ENCODE data around the gene SCAMP1. TPM values are rescaled to one million over a fixed set of nuclear protein-coding genes. Genes with fewer than 3 reads are reported as not detected.

Gene SCAMP1
- total and polyA plus RNA-seq, 2 of the 8 experiments (the other 6 are each of a cell fraction or from before 2014, with no cell fraction given): 18.6 to 55.9 TPM

- peak overlapping the region; percentile 89 for H2BK12ac ChIP-seq (ENCODE audit: low read depth, low read length)
- no peak overlapping the region for H3K4me3 ChIP-seq (ENCODE audit: extremely low read depth in 1 of 4, insufficient read depth in 2 of 4, low read depth in 3 of 4, low read length in 4 of 4)
- no peak overlapping the region for H4K91ac ChIP-seq (replicated peaks; ENCODE audit: insufficient read length, low read length)
- DNase-seq (ENCODE audit: low read depth in 1 of 2, low spot score in 2 of 2) (peak in 1 of 2 experiments; percentile 37), FAIRE-seq (no peak)
- H3K27me3 ChIP-seq (replicated peaks in 1 of 4; ENCODE audit: control insufficient read depth in 3 of 4, extremely low read depth in 1 of 4, insufficient read depth in 3 of 4, low read length in 3 of 4): no peaks in the 10 kb centered on the region; a peak in 1 of 7 replicates
- H2AK5ac ChIP-seq (ENCODE audit: low read depth, low read length): peak overlapping the region; percentile 29; the same call in 1 of the 2 replicates
- H3K79me2 ChIP-seq (ENCODE audit: control insufficient read depth in 1 of 2, insufficient read depth in 2 of 2, low read length in 2 of 2): peaks cover 4 to 67% of the 10 kb centered on the region in 2 experiments
- peaks cover 1 to 3% of the 10 kb centered on the region in 2 experiments for H4K20me1 ChIP-seq (replicated peaks in 1 of 2; ENCODE audit: control insufficient read depth in 1 of 2, insufficient read depth in 2 of 2, low read length in 2 of 2)
- 83% methylated on average over 13 of the region's 13 CpGs; no CpG with 5 or more reads in 1 of the 2 experiments for WGBS, 2 experiments (ENCODE audit: extremely low coverage in 1 of 2, insufficient coverage in 1 of 2, insufficient read length in 1 of 2, insufficient replicate concordance in 2 of 2, low coverage in 1 of 2, low lambda C conversion rate in 2 of 2, missing lambda C conversion rate in 1 of 2)
- no peak overlapping the region for H2BK120ac ChIP-seq (replicated peaks; ENCODE audit: low read depth, low read length)
- no peak overlapping the region for H2BK15ac ChIP-seq (ENCODE audit: low read length)
- H4K8ac ChIP-seq (ENCODE audit: extremely low read depth, insufficient read depth, low read length): no peak overlapping the region
- no peaks in the 10 kb centered on the region for H3K9me3 ChIP-seq (ENCODE audit: insufficient read depth in 2 of 2, low read depth in 1 of 2, low read length in 1 of 2)
- H4K5ac ChIP-seq (ENCODE audit: insufficient read length, low read depth, low read length): no peak overlapping the region
- no peak overlapping the region; the same call in 1 of the 2 replicates for H2BK20ac ChIP-seq (ENCODE audit: low read length)
- H3K23ac ChIP-seq (ENCODE audit: insufficient read length): no peak overlapping the region
- ChIA-PET POLR2A (ENCODE audit: partially characterized antibody) (no interaction called here), CTCF (ENCODE audit: partially characterized antibody) (interaction anchor here (1.3 to 1.5 kb wide), 2 partner anchors 11 to 35 kb away, joined by 3 read pairs; no protein-coding TSS in a partner anchor)
- no peak overlapping the region for H3K9ac ChIP-seq (replicated peaks in 1 of 4; ENCODE audit: extremely low read depth in 1 of 4, low read depth in 3 of 4, low read length in 3 of 4)
- no peaks in the 10 kb centered on the region; the same call in 1 of the 2 replicates for H3K23me2 ChIP-seq (ENCODE audit: low read depth, low read length)
- H2AFZ ChIP-seq (ENCODE audit: low read length): no peak overlapping the region
- peaks cover 10 to 23% (median 16%) of the 10 kb centered on the region in 4 experiments for H3K4me1 ChIP-seq (replicated peaks in 1 of 4; ENCODE audit: control insufficient read depth in 3 of 4, insufficient read depth in 4 of 4, low read length in 3 of 4)
- no peak overlapping the region for H3K27ac ChIP-seq (ENCODE audit: low read depth, low read length)
- no peaks in the 10 kb centered on the region for H3K36me3 ChIP-seq (ENCODE audit: control insufficient read depth in 2 of 4, insufficient read depth in 4 of 4, low read length in 3 of 4)
- no peak overlapping the region; the same call in 1 of the 2 replicates for H3K18ac ChIP-seq (ENCODE audit: extremely low read depth, low read length)
- H2BK5ac ChIP-seq (ENCODE audit: low read depth, low read length): no peak overlapping the region
- no peak overlapping the region for H3K56ac ChIP-seq (replicated peaks; ENCODE audit: insufficient read length, low read depth, low read length)
- no peak overlapping the region for H3K4ac ChIP-seq (replicated peaks; ENCODE audit: insufficient read length, low read depth, low read length)
- H3K79me1 ChIP-seq (ENCODE audit: low read depth, low read length): peaks cover 16% of the 10 kb centered on the region
- H3K14ac ChIP-seq (ENCODE audit: insufficient read length): no peak overlapping the region
- H3K4me2 ChIP-seq (ENCODE audit: insufficient read depth in 1 of 2, low read depth in 2 of 2, low read length in 2 of 2): no peak overlapping the region
- no peak for TF ChIP-seq PHF8 (conservative IDR thresholded peaks at IDR 0.05; ENCODE audit: low read depth, low read length)
- TF ChIP-seq SIRT6 (IDR thresholded peaks at IDR 0.05; ENCODE audit: low read length): no peak
- no peak for TF ChIP-seq GABPA (IDR thresholded peaks at IDR 0.05; ENCODE audit: borderline replicate concordance, insufficient read depth, low read length)
- no peak for TF ChIP-seq RNF2 (IDR thresholded peaks at IDR 0.05; ENCODE audit: borderline replicate concordance, low read depth, low read length, missing control alignments, poor library complexity, severe bottlenecking)
- no peak for TF ChIP-seq SP4 (IDR thresholded peaks at IDR 0.05; ENCODE audit: low read length)
- no peak for TF ChIP-seq NANOG (IDR thresholded peaks at IDR 0.05; ENCODE audit: insufficient read depth, low read depth, low read length, poor library complexity, severe bottlenecking)
- TF ChIP-seq BRCA1 (IDR thresholded peaks at IDR 0.05; ENCODE audit: low read depth, low read length): no peak
- TF ChIP-seq ATF2 (IDR thresholded peaks at IDR 0.05; ENCODE audit: low read length): no peak
- no peak for TF ChIP-seq RBBP5 (IDR thresholded peaks at IDR 0.05; ENCODE audit: borderline replicate concordance, low read depth, low read length)
These were observed 137.4 kb downstream of the SCAMP1 start for GRCh38 chr5:78497573-78498533.
